CD4-positive, alpha-beta T cell treated with Interleukin-17A for 4 hours (primary cell): Measurements from ENCODE around the gene KRCC1.
"Not testable (repeated sequence)": the region's sequence is repeated elsewhere in the genome, so short reads cannot be mapped to it uniquely, and the experiment has no call there.

Source experiments
- DNase-seq: peaks from one replicate; pipeline ENCODE4 v3.0.0-alpha.2; 2020; ENCODE audit warnings: mixed read lengths

Gene KRCC1

GRCh38 chr2:88074854-88075292 lies 19.3 kb upstream of the KRCC1 start:
- no peak for DNase-seq

DNA sequence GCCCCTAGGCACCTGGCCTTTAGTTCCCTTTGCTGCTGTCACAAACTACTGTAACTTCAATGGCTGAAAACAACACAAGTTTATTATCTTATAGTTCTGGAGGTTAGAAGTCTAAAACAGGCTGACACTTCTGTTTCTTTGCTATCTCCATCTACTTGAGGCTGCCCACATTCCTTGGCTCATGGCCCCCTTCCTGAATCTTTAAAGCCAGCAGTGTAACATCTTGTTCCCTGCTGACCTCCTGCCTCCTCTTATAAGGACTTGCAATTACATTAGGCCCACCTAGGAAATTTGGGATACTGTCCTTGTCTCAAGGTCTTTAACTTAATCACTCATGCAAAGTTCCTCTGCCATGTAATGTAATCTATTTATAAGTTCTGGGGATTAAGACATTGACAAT lies 18.6 kb upstream of the KRCC1 start:
- no peak for DNase-seq

DNA sequence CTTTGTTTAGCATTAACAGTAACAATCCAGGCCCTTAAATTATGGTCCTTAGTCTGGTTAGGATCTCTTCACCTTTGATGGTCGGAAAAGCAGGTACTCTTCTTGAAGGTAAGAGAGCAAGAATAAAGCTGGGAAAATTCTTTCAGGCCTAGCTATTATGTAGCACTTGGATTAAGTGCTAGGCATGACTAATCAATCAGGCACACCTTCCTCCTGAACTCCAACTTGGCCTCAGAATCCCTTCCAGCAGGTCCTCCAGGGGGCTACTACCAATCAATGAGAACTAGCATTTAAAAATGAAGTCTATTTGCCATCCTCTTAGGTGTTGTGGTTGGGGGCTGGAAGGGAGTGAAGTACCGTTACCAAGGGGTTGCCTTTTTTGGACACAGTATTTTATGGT lies 15.8 kb upstream of the KRCC1 start:
- DNase-seq, result no peak

DNA sequence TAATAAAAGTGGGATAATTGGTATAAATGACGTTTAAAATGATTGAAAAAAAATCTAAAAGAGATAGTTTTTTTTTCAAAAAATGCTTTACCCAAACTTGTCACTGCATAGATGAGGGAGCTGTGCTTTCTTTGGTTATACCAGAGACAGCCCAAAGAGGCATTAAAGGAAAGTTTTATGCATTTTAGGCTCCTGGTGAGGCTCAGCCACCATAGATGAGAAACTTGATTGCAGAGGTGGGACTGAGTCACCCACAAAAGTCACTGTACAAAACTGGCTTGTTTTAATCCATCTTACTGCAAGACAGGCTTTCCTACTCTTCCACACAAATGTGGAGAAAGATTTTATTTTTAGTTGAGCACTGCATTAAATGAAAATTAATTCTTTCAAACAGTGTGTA lies 14.5 kb upstream of the KRCC1 start:
- DNase-seq, result no peak

GRCh38 chr2:88069117-88069516 lies 13.5 kb upstream of the KRCC1 start:
- DNase-seq, result no peak

DNA sequence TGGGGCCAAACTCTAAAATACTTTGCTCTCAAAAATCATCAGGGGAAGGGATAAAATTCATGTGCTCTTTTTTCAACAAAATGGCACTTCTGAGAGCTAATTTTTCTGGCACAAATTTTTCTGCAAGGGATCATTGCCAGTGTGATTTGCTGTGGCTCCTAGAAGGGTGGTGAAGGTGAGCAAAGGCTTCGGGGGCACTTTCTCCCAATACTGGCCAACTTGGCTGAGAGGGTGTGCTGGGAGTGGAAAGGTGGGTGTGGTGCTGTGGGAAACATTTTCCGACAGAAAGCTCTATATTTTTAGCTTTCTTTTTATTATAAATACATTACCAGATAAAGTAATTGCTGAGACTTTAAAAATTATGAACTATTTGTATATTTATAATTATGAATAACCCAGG lies 12.5 kb upstream of the KRCC1 start:
- DNase-seq, result no peak

DNA sequence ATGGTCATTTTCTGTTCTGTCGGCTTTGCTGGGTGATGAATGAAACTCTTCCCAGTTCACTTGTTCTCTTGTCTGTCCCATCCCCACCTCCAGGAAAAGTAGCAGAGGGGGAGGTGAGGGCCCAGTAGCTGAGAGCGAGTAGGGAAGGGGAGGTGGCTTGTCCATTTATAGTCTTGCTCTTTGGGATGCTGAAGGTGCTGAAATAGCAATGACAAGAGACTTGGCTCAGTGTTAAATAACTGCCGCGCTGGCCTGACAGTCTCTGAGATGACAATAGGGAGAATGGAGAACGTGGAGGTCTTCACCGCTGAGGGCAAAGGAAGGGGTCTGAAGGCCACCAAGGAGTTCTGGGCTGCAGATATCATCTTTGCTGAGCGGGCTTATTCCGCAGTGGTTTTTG lies 12.0 kb upstream of the KRCC1 start, which contains the start of gene SMYD1:
Gene SMYD1 (plus strand): TSS at position 228 of the 400 bp plus-strand sequence. CDS start 40 bp downstream, at position 268.
- no peak for DNase-seq

GRCh38 chr2:88067189-88067588 lies 11.6 kb upstream of the KRCC1 start:
- DNase-seq, result no peak

GRCh38 chr2:88066543-88066942 lies 11.0 kb upstream of the KRCC1 start:
- no peak for DNase-seq

GRCh38 chr2:88061295-88061694 lies 5.7 kb upstream of the KRCC1 start:
- no peak for DNase-seq

GRCh38 chr2:88060907-88061275 lies 5.3 kb upstream of the KRCC1 start:
- DNase-seq, result no peak

GRCh38 chr2:88059979-88060906 lies 4.7 kb upstream of the KRCC1 start:
- DNase-seq, result peak; percentile 49

GRCh38 chr2:88058191-88058590 lies 2.6 kb upstream of the KRCC1 start:
- DNase-seq, result no peak

- no peak for DNase-seq
Measured at GRCh38 chr2:88057437-88057844, 1.9 kb upstream of the KRCC1 start.

GRCh38 chr2:88054782-88055370 lies 707 bp downstream of the KRCC1 start:
- peak; percentile 12 for DNase-seq

GRCh38 chr2:88053934-88054781 lies 1.4 kb downstream of the KRCC1 start:
- DNase-seq, result no peak

DNA sequence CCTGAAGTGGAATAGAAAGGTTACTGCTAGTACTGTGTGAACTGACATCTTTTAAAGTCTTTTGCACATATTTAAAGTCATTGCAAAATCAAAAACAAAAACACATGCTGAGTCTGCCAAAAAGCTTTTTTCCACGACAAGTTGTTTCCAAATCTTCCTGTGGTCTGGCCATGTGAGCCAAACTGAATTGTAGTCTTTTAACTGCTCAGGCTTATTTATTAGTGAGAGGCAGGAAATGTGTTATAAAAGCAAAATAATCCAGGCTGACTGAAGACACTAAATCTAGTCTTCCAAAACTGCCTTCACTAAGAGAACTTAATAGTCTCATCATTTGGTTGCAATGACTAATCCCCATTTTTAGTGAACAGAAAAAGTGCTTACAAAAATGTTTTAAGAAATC lies 2.3 kb downstream of the KRCC1 start:
- DNase-seq, result no peak

GRCh38 chr2:88051792-88052191 lies 3.8 kb downstream of the KRCC1 start:
- no peak for DNase-seq

DNA sequence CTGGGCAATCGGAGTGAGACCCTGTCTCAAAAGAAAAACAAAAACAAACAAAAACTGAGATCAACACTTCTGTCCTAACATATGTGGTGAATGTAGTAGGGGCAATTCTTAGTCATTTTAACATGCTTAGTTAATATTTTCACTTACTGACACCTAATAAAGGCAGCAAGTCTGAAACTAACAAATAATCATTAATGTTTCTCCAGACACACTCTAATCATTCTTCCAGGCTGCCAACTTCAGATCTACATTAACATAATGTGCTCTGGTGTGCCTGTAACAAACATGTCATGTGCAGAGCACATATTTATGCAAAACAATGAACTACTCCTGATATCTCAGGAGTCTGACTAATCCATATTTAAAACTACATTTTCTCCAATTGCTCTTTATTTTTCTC lies 6.0 kb downstream of the KRCC1 start:
- no peak for DNase-seq

DNA sequence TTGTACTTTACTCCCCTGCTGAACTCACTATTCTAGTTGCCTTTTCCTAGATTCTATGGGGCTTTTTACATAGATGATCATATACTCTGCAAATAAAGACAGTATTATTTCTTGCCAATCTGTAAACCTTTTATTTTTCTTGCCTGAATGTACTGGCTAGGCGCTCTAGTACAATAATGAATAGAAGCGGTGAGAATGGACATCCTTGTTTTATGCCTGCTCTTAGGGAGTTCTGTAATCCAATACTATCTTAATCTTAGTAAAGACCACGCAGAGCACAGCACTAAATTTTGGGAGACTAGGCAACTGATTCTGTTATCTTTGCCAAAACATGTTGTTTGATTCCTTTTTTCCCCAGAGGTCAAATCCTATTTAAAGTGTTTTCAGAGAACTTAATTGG lies 7.0 kb downstream of the KRCC1 start:
- no peak for DNase-seq

DNA sequence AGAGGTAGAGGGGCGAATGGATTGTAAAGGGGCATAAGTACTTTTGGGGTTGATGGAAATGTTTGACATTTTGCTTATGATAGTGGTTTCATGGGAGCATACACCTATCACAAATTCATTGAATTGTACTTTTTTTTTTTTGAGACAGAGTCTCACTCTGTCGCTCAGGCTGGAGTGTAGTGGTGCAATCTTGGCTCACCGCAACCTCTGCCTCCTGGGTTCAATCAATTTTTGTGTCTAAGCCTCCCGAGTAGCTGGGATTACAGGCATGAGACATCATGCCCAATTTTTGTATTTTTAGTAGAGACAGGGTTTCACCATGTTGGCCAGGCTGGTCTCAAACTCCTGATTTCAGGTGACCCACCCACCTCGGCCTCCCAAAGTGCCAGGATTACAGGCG lies 10.0 kb downstream of the KRCC1 start:
- not testable (repeated sequence) for DNase-seq

- no peak for DNase-seq
Measured at GRCh38 chr2:88042476-88042875, 13.1 kb downstream of the KRCC1 start.
